B cell (primary cell): ENCODE measurements around the gene ARMC9. TPM values are rescaled to one million over a fixed set of nuclear protein-coding genes. Genes with fewer than 3 reads are reported as not detected.

Experiments
- ATAC-seq: fragments of 200-7000 bp; cut with Tn5 transposase; one replicate; pipeline ENCODE4 v1.10.0; 2021; ENCODE audit warnings: low read depth, mild to moderate bottlenecking, moderate number of reproducible peaks, moderate library complexity
- CTCF ChIA-PET: fragments of 350-600 bp; sonication (Branson Sonifier 250); formaldehyde crosslinking; loops from one replicate; lab custom pipeline; 2021; ENCODE audit warnings: antibody characterized with exemption, inconsistent platforms; lab: Charles Lee
- POLR2A ChIA-PET: fragments of 350-600 bp; sonication (Branson Sonifier 250); formaldehyde crosslinking; loops from one replicate; lab custom pipeline; 2021; ENCODE audit warnings: antibody characterized with exemption; lab: Charles Lee
- DNase-seq: peaks from one replicate; pipeline ENCODE4 v3.0.0; 2013
- H2AFZ ChIP-seq: 2 replicates; pipeline ENCODE4 v1.6.1; 2012; ENCODE audit warnings: mild to moderate bottlenecking, low read depth, low read length; ENCODE audit not compliant: insufficient read depth, poor library complexity, severe bottlenecking
- H3K27ac ChIP-seq, 2 donors: 1 replicate in 1 of 2; 2 replicates in 1 of 2; pipeline ENCODE4 v1.5.1; 2012 to 2013; ENCODE audit warnings: low read length in 2 of 2, mild to moderate bottlenecking in 2 of 2, moderate library complexity in 1 of 2
- H3K27me3 ChIP-seq, 4 experiments: fragments of 200-600 bp in 1 of 4; sonication (generic) in 1 of 4; replicated peaks in 1 of 4; 1 replicate in 2 of 4; 2 replicates in 2 of 4; pipeline versions ENCODE4 v1.6.1 to v1.7.0; 2013 to 2016; ENCODE audit warnings: low read length in 3 of 4, mild to moderate bottlenecking in 2 of 4, mixed read lengths in 1 of 4, moderate library complexity in 1 of 4; ENCODE audit not compliant: insufficient read depth in 4 of 4, control insufficient read depth in 3 of 4; ENCODE audit errors: control extremely low read depth in 1 of 4
- H3K36me3 ChIP-seq, 2 experiments: replicated peaks in 1 of 2; 1 replicate in 1 of 2; 2 replicates in 1 of 2; pipeline versions ENCODE4 v1.6.1 to v1.7.1; 2013; ENCODE audit warnings: low read length in 1 of 2; ENCODE audit not compliant: insufficient read depth in 2 of 2, control insufficient read depth in 1 of 2; ENCODE audit errors: control extremely low read depth in 1 of 2, extremely low read depth in 1 of 2
- H3K4me1 ChIP-seq, 2 donors: fragments of 200-600 bp in 1 of 2; sonication (generic) in 1 of 2; 1 replicate in 1 of 2; 2 replicates in 1 of 2; pipeline versions ENCODE4 v1.5.1 to v1.6.1; 2013 to 2017; ENCODE audit warnings: low read length in 2 of 2; ENCODE audit not compliant: control insufficient read depth in 2 of 2, insufficient read depth in 2 of 2
- H3K4me2 ChIP-seq: replicated peaks from 2 replicates; pipeline ENCODE3; 2012; ENCODE audit warnings: mild to moderate bottlenecking, low read depth, low read length; ENCODE audit not compliant: poor library complexity, severe bottlenecking
- H3K4me3 ChIP-seq, 5 experiments: fragments of 200-600 bp in 1 of 5; sonication (generic) in 1 of 5; 1 replicate in 3 of 5; 2 replicates in 2 of 5; pipeline versions ENCODE4 v1.5.1 to v1.7.0; 2011 to 2016; ENCODE audit warnings: low read length in 4 of 5, mild to moderate bottlenecking in 4 of 5, low read depth in 2 of 5, control low read depth in 1 of 5, moderate library complexity in 1 of 5; ENCODE audit not compliant: insufficient read depth in 1 of 5; ENCODE audit errors: control extremely low read depth in 1 of 5, extremely low read depth in 1 of 5
- H3K79me2 ChIP-seq: fragments of 200-600 bp; sonication (generic); one replicate; pipeline ENCODE4 v1.6.0; 2016; ENCODE audit warnings: low read length; ENCODE audit not compliant: control insufficient read depth, insufficient read depth
- H3K9ac ChIP-seq: fragments of 200-600 bp; sonication (generic); 2 replicates; pipeline ENCODE4 v1.6.1; 2017; ENCODE audit warnings: mild to moderate bottlenecking, low read length, moderate library complexity
- H3K9me3 ChIP-seq, 3 donors: one replicate each; pipeline versions ENCODE4 v1.6.1 to v1.7.1; 2013; ENCODE audit warnings: low read length in 2 of 3; ENCODE audit not compliant: control insufficient read depth in 2 of 3, insufficient read depth in 1 of 3; ENCODE audit errors: control extremely low read depth in 1 of 3
- H4K20me1 ChIP-seq: 2 replicates; pipeline ENCODE4 v1.6.0; 2012; ENCODE audit warnings: mild to moderate bottlenecking, low read length; ENCODE audit not compliant: insufficient read depth, control insufficient read depth, poor library complexity, severe bottlenecking
- H3K27ac Mint-ChIP-seq: one replicate; pipeline ENCODE4 v1.8.0; 2021; ENCODE audit warnings: mixed read lengths
- H3K27me3 Mint-ChIP-seq: one replicate; pipeline ENCODE4 v1.8.0; 2021; ENCODE audit warnings: mixed read lengths
- H3K4me1 Mint-ChIP-seq: one replicate; pipeline ENCODE4 v1.8.0; 2021; ENCODE audit warnings: mixed read lengths
- H3K4me3 Mint-ChIP-seq: one replicate; pipeline ENCODE4 v1.8.0; 2021; ENCODE audit warnings: mixed read lengths
- H3K9me3 Mint-ChIP-seq: one replicate; pipeline ENCODE4 v1.8.0; 2022; ENCODE audit warnings: mixed read lengths; ENCODE audit not compliant: insufficient read depth
- EZH2 ChIP-seq: IDR thresholded peaks from 2 replicates; pipeline ENCODE4 v1.6.1; 2012; ENCODE audit warnings: borderline replicate concordance, low read depth, mild to moderate bottlenecking, moderate library complexity, low read length; ENCODE audit not compliant: insufficient read depth, poor library complexity, severe bottlenecking
- WGBS: methylation state at CpG from one replicate; pipeline ENCODE4 v1.1.5; 2013; ENCODE audit warnings: missing lambda C conversion rate; ENCODE audit not compliant: insufficient coverage; 5-methylcytosine and 5-hydroxymethylcytosine counted together
- intact Hi-C: fragments of 100-400 bp; cut with micrococcal nuclease; formaldehyde crosslinking; loops from one replicate; pipeline ENCODE4 v1.10.0; 2022
- polyA minus RNA-seq: library from RNA; depleted of rRNA, polyadenylated mRNA; stranded (reverse); fragments of >200 nt; gene quantifications from 2 replicates; pipeline ENCODE4 v1.2.3, GENCODE V29; 2012
- polyA plus RNA-seq: library from polyadenylated mRNA; depleted of rRNA; stranded (reverse); fragments of >200 nt; gene quantifications from 2 replicates; pipeline ENCODE4 v1.2.3, GENCODE V29; 2012
- total RNA-seq, 2 donors: library from RNA; stranded (reverse); fragments of 120-200 nt in 1 of 2; gene quantifications; 1 replicate in 1 of 2; 2 replicates in 1 of 2; pipeline versions ENCODE4 v1.2.3 to v1.2.4, GENCODE V29; 2013 to 2022
- TF ChIP-seq, protein P1 (sequence below): fragments of 200-600 bp; IDR thresholded peaks from one replicate; pipeline ENCODE4 v1.8.0; 2022; ENCODE audit warnings: antibody characterized with exemption, mild to moderate bottlenecking

The ARMC9 gene
- 5.2 and 5.4 TPM in 2 replicates for total RNA-seq
- total RNA-seq (2013): 0.56 TPM
- 0.27 and 0.40 TPM in 2 replicates for polyA plus RNA-seq
- 0.57 and 0.60 TPM in 2 replicates for polyA minus RNA-seq

GRCh38 chr2:231198291-231199173 is at the start of gene ARMC9:
Gene ARMC9 (plus strand): TSS chr2:231198631. CDS start chr2:231206239, 7,608 bp downstream.
- peak within 1 kb of the TSS in 1 of 2 donors; percentile 21 for H3K27ac ChIP-seq
- H3K9ac ChIP-seq: peak within 1 kb of the TSS; percentile 85
- Mint-ChIP-seq H3K27me3 (peaks cover 11% of the 10 kb centered on the region), H3K4me1 (peaks cover 10% of the 10 kb centered on the region), H3K9me3 (no peaks in the 10 kb centered on the region), H3K27ac (peak within 1 kb of the TSS; percentile 50), H3K4me3 (peak within 1 kb of the TSS; percentile 95)
- 1% methylated on average over 83 of the region's 83 CpGs for WGBS
- ChIA-PET CTCF (interaction anchor here (0.8 to 1.3 kb wide), 2 partner anchors 29 to 94 kb away, joined by 3 to 5 read pairs; no protein-coding TSS in a partner anchor), POLR2A (no interaction called here)
- H3K4me3 ChIP-seq: peak within 1 kb of the TSS; percentile 68 to 96 (median 92)
- ATAC-seq (peak; percentile 98), DNase-seq (peak; percentile 84)
- H3K79me2 ChIP-seq: no peaks in the 10 kb centered on the region
- peaks cover 8 to 12% of the 10 kb centered on the region in 2 donors for H3K4me1 ChIP-seq
- no peaks in the 10 kb centered on the region for H3K36me3 ChIP-seq
- peak within 1 kb of the TSS; percentile 96 for H2AFZ ChIP-seq
- H3K27me3 ChIP-seq: peaks cover 0 to 5% (median 0%) of the 10 kb centered on the region in 4 experiments
- no peaks in the 10 kb centered on the region for H3K9me3 ChIP-seq
- peak within 1 kb of the TSS; percentile 83 for H3K4me2 ChIP-seq
- no peaks in the 10 kb centered on the region for H4K20me1 ChIP-seq
- TF ChIP-seq, protein P1, sequence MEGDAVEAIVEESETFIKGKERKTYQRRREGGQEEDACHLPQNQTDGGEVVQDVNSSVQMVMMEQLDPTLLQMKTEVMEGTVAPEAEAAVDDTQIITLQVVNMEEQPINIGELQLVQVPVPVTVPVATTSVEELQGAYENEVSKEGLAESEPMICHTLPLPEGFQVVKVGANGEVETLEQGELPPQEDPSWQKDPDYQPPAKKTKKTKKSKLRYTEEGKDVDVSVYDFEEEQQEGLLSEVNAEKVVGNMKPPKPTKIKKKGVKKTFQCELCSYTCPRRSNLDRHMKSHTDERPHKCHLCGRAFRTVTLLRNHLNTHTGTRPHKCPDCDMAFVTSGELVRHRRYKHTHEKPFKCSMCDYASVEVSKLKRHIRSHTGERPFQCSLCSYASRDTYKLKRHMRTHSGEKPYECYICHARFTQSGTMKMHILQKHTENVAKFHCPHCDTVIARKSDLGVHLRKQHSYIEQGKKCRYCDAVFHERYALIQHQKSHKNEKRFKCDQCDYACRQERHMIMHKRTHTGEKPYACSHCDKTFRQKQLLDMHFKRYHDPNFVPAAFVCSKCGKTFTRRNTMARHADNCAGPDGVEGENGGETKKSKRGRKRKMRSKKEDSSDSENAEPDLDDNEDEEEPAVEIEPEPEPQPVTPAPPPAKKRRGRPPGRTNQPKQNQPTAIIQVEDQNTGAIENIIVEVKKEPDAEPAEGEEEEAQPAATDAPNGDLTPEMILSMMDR: no peak
- TF ChIP-seq EZH2: no peak
- intact Hi-C loops: loop anchor here (1.0 kb wide), 1 partner anchor 266 kb away; the partner anchor contains the start of gene NCL
